IgD-negative memory B cell (primary cell): Measurements from ENCODE around the gene MRGPRX1. TPM values are rescaled to one million over a fixed set of nuclear protein-coding genes. Genes with fewer than 3 reads are reported as not detected.
"Not testable (repeated sequence)": the region's sequence is repeated elsewhere in the genome, so short reads cannot be mapped to it uniquely, and the experiment has no call there.

ENCODE experiments used
- H3K27ac Mint-ChIP-seq, 3 donors: one replicate each; pipeline ENCODE4 v1.8.0; 2020 to 2022; ENCODE audit warnings: mild to moderate bottlenecking in 3 of 3, mixed read lengths in 3 of 3, moderate library complexity in 1 of 3
- H3K27me3 Mint-ChIP-seq: one replicate; pipeline ENCODE4 v1.8.0; 2021; ENCODE audit warnings: mixed read lengths
- H3K36me3 Mint-ChIP-seq: one replicate; pipeline ENCODE4 v1.8.0; 2020; ENCODE audit warnings: mild to moderate bottlenecking, mixed read lengths
- H3K4me1 Mint-ChIP-seq, 3 donors: one replicate each; pipeline ENCODE4 v1.8.0; 2020 to 2022; ENCODE audit warnings: mixed read lengths in 3 of 3, mild to moderate bottlenecking in 1 of 3
- H3K4me3 Mint-ChIP-seq, 4 donors: one replicate each; pipeline ENCODE4 v1.8.0; 2020 to 2022; ENCODE audit warnings: mild to moderate bottlenecking in 4 of 4, mixed read lengths in 4 of 4, moderate library complexity in 3 of 4
- H3K9me3 Mint-ChIP-seq, 3 donors: one replicate each; pipeline ENCODE4 v1.8.0; 2020 to 2021; ENCODE audit warnings: mixed read lengths in 3 of 3, mild to moderate bottlenecking in 1 of 3
- polyA plus RNA-seq: library from polyadenylated mRNA; unstranded; fragments of 300-500 nt; fragmentation: Illumina TruSeq; gene quantifications from one replicate; pipeline ENCODE4 v1.2.3, GENCODE V29; 2021

MRGPRX1 gene
- polyA plus RNA-seq, 1 donor from 2014 or later: not detected

GRCh38 chr11:18907391-18907790 lies 31.8 kb downstream of the MRGPRX1 start:
- H3K4me3 Mint-ChIP-seq: no peak overlapping the region
- peaks cover 9% of the 10 kb centered on the region for H3K27me3 Mint-ChIP-seq
- H3K9me3 Mint-ChIP-seq: no peaks in the 10 kb centered on the region
- no peak overlapping the region for H3K27ac Mint-ChIP-seq
- H3K4me1 Mint-ChIP-seq: no peaks in the 10 kb centered on the region
- H3K36me3 Mint-ChIP-seq: no peaks in the 10 kb centered on the region

GRCh38 chr11:18900637-18901036 lies 38.6 kb downstream of the MRGPRX1 start:
- H3K27ac Mint-ChIP-seq, H3K9me3 Mint-ChIP-seq, H3K4me1 Mint-ChIP-seq, H3K4me3 Mint-ChIP-seq, H3K36me3 Mint-ChIP-seq: not testable (repeated sequence)
- H3K27me3 Mint-ChIP-seq: peaks cover 21% of the 10 kb centered on the region

- H3K27ac Mint-ChIP-seq, H3K36me3 Mint-ChIP-seq, H3K4me1 Mint-ChIP-seq, H3K9me3 Mint-ChIP-seq, H3K4me3 Mint-ChIP-seq: not testable (repeated sequence)
- H3K27me3 Mint-ChIP-seq: peaks cover 21% of the 10 kb centered on the region
These were observed 39.0 kb downstream of the MRGPRX1 start for GRCh38 chr11:18900151-18900611.

- not testable (repeated sequence) for H3K4me3 Mint-ChIP-seq, H3K27ac Mint-ChIP-seq, H3K36me3 Mint-ChIP-seq, H3K4me1 Mint-ChIP-seq, H3K27me3 Mint-ChIP-seq
- peaks cover 2 to 13% (median 4%) of the 10 kb centered on the region in 3 donors for H3K9me3 Mint-ChIP-seq
These were observed 47.5 kb downstream of the MRGPRX1 start for GRCh38 chr11:18891712-18892111.

GRCh38 chr11:18890615-18891014 lies 48.6 kb downstream of the MRGPRX1 start:
- H3K27me3 Mint-ChIP-seq: peaks cover 4% of the 10 kb centered on the region
- H3K9me3 Mint-ChIP-seq: peaks cover 0 to 13% (median 4%) of the 10 kb centered on the region in 3 donors
- H3K4me1 Mint-ChIP-seq: no peaks in the 10 kb centered on the region
- no peak overlapping the region for H3K27ac Mint-ChIP-seq
- H3K36me3 Mint-ChIP-seq: no peaks in the 10 kb centered on the region
- no peak overlapping the region for H3K4me3 Mint-ChIP-seq

Other genes with a start within 250 kb of the MRGPRX1 start
- 0.56 TPM for gene TMEM86A, start 240.6 kb downstream of the MRGPRX1 start, polyA plus RNA-seq
- 4.0 TPM for gene IGSF22, start 213.2 kb downstream of the MRGPRX1 start, polyA plus RNA-seq
- gene PTPN5, start 147.6 kb downstream of the MRGPRX1 start, polyA plus RNA-seq: not detected
- gene MRGPRX2, start 121.3 kb upstream of the MRGPRX1 start, polyA plus RNA-seq: not detected
- 8.2 TPM for gene ZDHHC13, start 177.8 kb upstream of the MRGPRX1 start, polyA plus RNA-seq